Measurements from ENCODE around the gene KRT72.

Gene KRT72

GRCh38 chr12:52558781-52559445, 42.4 kb downstream of the KRT72 start:
- ATAC-seq (replicated peaks; ENCODE audit: extremely low read depth, poor library complexity, severe bottlenecking) (peak; percentile 44), DNase-seq (ENCODE audit: low spot score in 2 of 2) (no peak)
- Mint-ChIP-seq H3K9me3 (no peaks in the 10 kb centered on the region), H3K36me3 (ENCODE audit: insufficient read depth) (peaks cover 1% of the 10 kb centered on the region), H3K4me1 (peaks cover 67% of the 10 kb centered on the region), H3K27me3 (no peaks in the 10 kb centered on the region), H3K27ac (ENCODE audit: low read depth) (peak overlapping the region; percentile 92), H3K4me3 (peak overlapping the region; percentile 66)

GRCh38 chr12:52557476-52557875, 43.8 kb downstream of the KRT72 start:
- DNase-seq (ENCODE audit: low spot score in 2 of 2) (no peak), ATAC-seq (replicated peaks; ENCODE audit: extremely low read depth, poor library complexity, severe bottlenecking) (no peak)
- H3K27ac Mint-ChIP-seq (ENCODE audit: low read depth): peak overlapping the region; percentile 92
- peak overlapping the region; percentile 41 for H3K4me3 Mint-ChIP-seq
- peaks cover 1% of the 10 kb centered on the region for H3K36me3 Mint-ChIP-seq (ENCODE audit: insufficient read depth)
- peaks cover 73% of the 10 kb centered on the region for H3K4me1 Mint-ChIP-seq
- no peaks in the 10 kb centered on the region for H3K27me3 Mint-ChIP-seq
- no peaks in the 10 kb centered on the region for H3K9me3 Mint-ChIP-seq

- H3K36me3 Mint-ChIP-seq (ENCODE audit: insufficient read depth): no peaks in the 10 kb centered on the region
- ATAC-seq (replicated peaks; ENCODE audit: extremely low read depth, poor library complexity, severe bottlenecking) (peak; percentile 21), DNase-seq (ENCODE audit: low spot score in 2 of 2) (peak in 1 of 2 donors; percentile 34)
- H3K4me3 Mint-ChIP-seq: peak overlapping the region; percentile 46
- H3K9me3 Mint-ChIP-seq: no peaks in the 10 kb centered on the region
- peak overlapping the region; percentile 58 for H3K27ac Mint-ChIP-seq (ENCODE audit: low read depth)
- H3K27me3 Mint-ChIP-seq: no peaks in the 10 kb centered on the region
- peaks cover 78% of the 10 kb centered on the region for H3K4me1 Mint-ChIP-seq
These were observed 45.7 kb downstream of the KRT72 start for GRCh38 chr12:52555577-52555976.

GRCh38 chr12:52552681-52553195, 48.5 kb downstream of the KRT72 start, which contains the start of gene KRT71:
KRT71 (minus strand) TSS chr12:52553145; CDS start chr12:52553077, 68 bp downstream.
- no peak for ATAC-seq (replicated peaks; ENCODE audit: extremely low read depth, poor library complexity, severe bottlenecking)
- H3K27me3 Mint-ChIP-seq: no peaks in the 10 kb centered on the region
- DNase-seq (ENCODE audit: low spot score in 2 of 2): no peak
- peaks cover 57% of the 10 kb centered on the region for H3K4me1 Mint-ChIP-seq
- no peaks in the 10 kb centered on the region for H3K9me3 Mint-ChIP-seq
- peak within 1 kb of the TSS; percentile 58 for H3K27ac Mint-ChIP-seq (ENCODE audit: low read depth)
- H3K4me3 Mint-ChIP-seq: no peak within 1 kb of the TSS
- H3K36me3 Mint-ChIP-seq (ENCODE audit: insufficient read depth): no peaks in the 10 kb centered on the region

- Mint-ChIP-seq H3K27me3 (no peaks in the 10 kb centered on the region), H3K4me1 (peaks cover 57% of the 10 kb centered on the region), H3K36me3 (ENCODE audit: insufficient read depth) (no peaks in the 10 kb centered on the region), H3K4me3 (no peak overlapping the region), H3K27ac (ENCODE audit: low read depth) (no peak overlapping the region), H3K9me3 (no peaks in the 10 kb centered on the region)
- ATAC-seq (replicated peaks; ENCODE audit: extremely low read depth, poor library complexity, severe bottlenecking): no peak
- DNase-seq (ENCODE audit: low spot score in 2 of 2): no peak
These were observed 49.2 kb downstream of the KRT72 start for GRCh38 chr12:52552055-52552454.

- peaks cover 2% of the 10 kb centered on the region for H3K36me3 Mint-ChIP-seq (ENCODE audit: insufficient read depth)
- H3K4me1 Mint-ChIP-seq: peaks cover 55% of the 10 kb centered on the region
- DNase-seq (ENCODE audit: low spot score in 2 of 2) (no peak), ATAC-seq (replicated peaks; ENCODE audit: extremely low read depth, poor library complexity, severe bottlenecking) (no peak)
- no peaks in the 10 kb centered on the region for H3K9me3 Mint-ChIP-seq
- H3K4me3 Mint-ChIP-seq: no peak overlapping the region
- no peak overlapping the region for H3K27ac Mint-ChIP-seq (ENCODE audit: low read depth)
- H3K27me3 Mint-ChIP-seq: no peaks in the 10 kb centered on the region
These were observed 49.9 kb downstream of the KRT72 start for GRCh38 chr12:52551216-52551865.

GRCh38 chr12:52546126-52546525, 55.1 kb downstream of the KRT72 start:
- Mint-ChIP-seq H3K27me3 (no peaks in the 10 kb centered on the region), H3K36me3 (ENCODE audit: insufficient read depth) (peaks cover 2% of the 10 kb centered on the region), H3K27ac (ENCODE audit: low read depth) (no peak overlapping the region), H3K4me3 (no peak overlapping the region), H3K4me1 (peaks cover 28% of the 10 kb centered on the region), H3K9me3 (no peaks in the 10 kb centered on the region)
- DNase-seq (ENCODE audit: low spot score in 2 of 2): no peak
- ATAC-seq (replicated peaks; ENCODE audit: extremely low read depth, poor library complexity, severe bottlenecking): no peak

- ATAC-seq (replicated peaks; ENCODE audit: extremely low read depth, poor library complexity, severe bottlenecking) (no peak), DNase-seq (ENCODE audit: low spot score in 2 of 2) (no peak)
- H3K4me1 Mint-ChIP-seq: peaks cover 21% of the 10 kb centered on the region
- no peak overlapping the region for H3K27ac Mint-ChIP-seq (ENCODE audit: low read depth)
- no peak overlapping the region for H3K4me3 Mint-ChIP-seq
- H3K27me3 Mint-ChIP-seq: no peaks in the 10 kb centered on the region
- H3K36me3 Mint-ChIP-seq (ENCODE audit: insufficient read depth): peaks cover 2% of the 10 kb centered on the region
- no peaks in the 10 kb centered on the region for H3K9me3 Mint-ChIP-seq
These were observed 57.0 kb downstream of the KRT72 start for GRCh38 chr12:52543985-52544883.

GRCh38 chr12:52542785-52543318, 58.4 kb downstream of the KRT72 start:
- no peak overlapping the region for H3K4me3 Mint-ChIP-seq
- no peak overlapping the region for H3K27ac Mint-ChIP-seq (ENCODE audit: low read depth)
- peaks cover 17% of the 10 kb centered on the region for H3K4me1 Mint-ChIP-seq
- H3K27me3 Mint-ChIP-seq: no peaks in the 10 kb centered on the region
- ATAC-seq (replicated peaks; ENCODE audit: extremely low read depth, poor library complexity, severe bottlenecking) (no peak), DNase-seq (ENCODE audit: low spot score in 2 of 2) (no peak)
- no peaks in the 10 kb centered on the region for H3K9me3 Mint-ChIP-seq
- peaks cover 4% of the 10 kb centered on the region for H3K36me3 Mint-ChIP-seq (ENCODE audit: insufficient read depth)

GRCh38 chr12:52542157-52542556, 59.1 kb downstream of the KRT72 start:
- H3K27me3 Mint-ChIP-seq: no peaks in the 10 kb centered on the region
- ATAC-seq (replicated peaks; ENCODE audit: extremely low read depth, poor library complexity, severe bottlenecking) (no peak), DNase-seq (ENCODE audit: low spot score in 2 of 2) (no peak)
- peaks cover 4% of the 10 kb centered on the region for H3K36me3 Mint-ChIP-seq (ENCODE audit: insufficient read depth)
- H3K4me1 Mint-ChIP-seq: peaks cover 13% of the 10 kb centered on the region
- no peaks in the 10 kb centered on the region for H3K9me3 Mint-ChIP-seq
- no peak overlapping the region for H3K4me3 Mint-ChIP-seq
- no peak overlapping the region for H3K27ac Mint-ChIP-seq (ENCODE audit: low read depth)

- no peak overlapping the region for H3K4me3 Mint-ChIP-seq
- H3K27ac Mint-ChIP-seq (ENCODE audit: low read depth): no peak overlapping the region
- H3K27me3 Mint-ChIP-seq: no peaks in the 10 kb centered on the region
- DNase-seq (ENCODE audit: low spot score in 2 of 2) (no peak), ATAC-seq (replicated peaks; ENCODE audit: extremely low read depth, poor library complexity, severe bottlenecking) (no peak)
- peaks cover 12% of the 10 kb centered on the region for H3K4me1 Mint-ChIP-seq
- H3K36me3 Mint-ChIP-seq (ENCODE audit: insufficient read depth): peaks cover 6% of the 10 kb centered on the region
- H3K9me3 Mint-ChIP-seq: no peaks in the 10 kb centered on the region
These were observed 59.6 kb downstream of the KRT72 start for GRCh38 chr12:52541709-52542108.

GRCh38 chr12:52540531-52540930, 60.7 kb downstream of the KRT72 start:
- ATAC-seq (replicated peaks; ENCODE audit: extremely low read depth, poor library complexity, severe bottlenecking) (no peak), DNase-seq (ENCODE audit: low spot score in 2 of 2) (no peak)
- no peaks in the 10 kb centered on the region for H3K9me3 Mint-ChIP-seq
- no peak overlapping the region for H3K27ac Mint-ChIP-seq (ENCODE audit: low read depth)
- peaks cover 12% of the 10 kb centered on the region for H3K4me1 Mint-ChIP-seq
- H3K27me3 Mint-ChIP-seq: no peaks in the 10 kb centered on the region
- peaks cover 6% of the 10 kb centered on the region for H3K36me3 Mint-ChIP-seq (ENCODE audit: insufficient read depth)
- H3K4me3 Mint-ChIP-seq: no peak overlapping the region

All from central memory CD8-positive, alpha-beta T cell (primary cell).